LNCAP (cell line): ENCODE measurements around the gene ASCC3.

ENCODE experiments used
- CTCF ChIP-seq: fragments of 450-650 bp; IDR thresholded peaks from 2 replicates; pipeline ENCODE4 v1.5.1; 2017; ENCODE audit warnings: mild to moderate bottlenecking

The ASCC3 gene

GRCh38 chr6:100468016-100468622 is 413.0 kb downstream of the ASCC3 start:
- TF ChIP-seq CTCF: no peak

GRCh38 chr6:100467129-100468015 is 413.8 kb downstream of the ASCC3 start:
- TF ChIP-seq CTCF: no peak

GRCh38 chr6:100466410-100467128 is 414.6 kb downstream of the ASCC3 start:
- no peak for TF ChIP-seq CTCF

GRCh38 chr6:100465701-100466409 is 415.3 kb downstream of the ASCC3 start:
- no peak for TF ChIP-seq CTCF

GRCh38 chr6:100464903-100465700 is 416.0 kb downstream of the ASCC3 start, which contains the start of gene SIM1:
SIM1 (minus strand) TSS chr6:100464921; CDS start chr6:100463468, 1,453 bp downstream.
- no peak for TF ChIP-seq CTCF

GRCh38 chr6:100464162-100464851 is 416.8 kb downstream of the ASCC3 start:
- no peak for TF ChIP-seq CTCF
